BE2C (cell line): ENCODE data around the gene WDR64.

Experiments used
- DNase-seq: peaks from one replicate; pipeline ENCODE4 v3.0.0-alpha.2; 2020
- H3K27me3 ChIP-seq: fragments of 250-450 bp; sonication (Bioruptor Pico); 2 replicates; pipeline ENCODE4 v1.5.1; 2020; ENCODE audit warnings: mild to moderate bottlenecking
- H3K36me3 ChIP-seq: fragments of 250-450 bp; sonication (Bioruptor Pico); 2 replicates; pipeline ENCODE4 v1.5.1; 2020; ENCODE audit warnings: mild to moderate bottlenecking
- H3K4me1 ChIP-seq: fragments of 250-450 bp; sonication (Bioruptor Pico); 2 replicates; pipeline ENCODE4 v1.5.1; 2020
- H3K4me3 ChIP-seq: 2 replicates; pipeline ENCODE4 v1.5.1; 2011; ENCODE audit warnings: low read depth, low read length
- H3K9me3 ChIP-seq: fragments of 250-450 bp; sonication (Bioruptor Pico); 2 replicates; pipeline ENCODE4 v1.5.1; 2020
- TF ChIP-seq, protein P1 (sequence below): IDR thresholded peaks from 2 replicates; pipeline ENCODE4 v1.5.1; 2012; ENCODE audit warnings: mild to moderate bottlenecking, low read depth, low read length

The WDR64 gene

DNA sequence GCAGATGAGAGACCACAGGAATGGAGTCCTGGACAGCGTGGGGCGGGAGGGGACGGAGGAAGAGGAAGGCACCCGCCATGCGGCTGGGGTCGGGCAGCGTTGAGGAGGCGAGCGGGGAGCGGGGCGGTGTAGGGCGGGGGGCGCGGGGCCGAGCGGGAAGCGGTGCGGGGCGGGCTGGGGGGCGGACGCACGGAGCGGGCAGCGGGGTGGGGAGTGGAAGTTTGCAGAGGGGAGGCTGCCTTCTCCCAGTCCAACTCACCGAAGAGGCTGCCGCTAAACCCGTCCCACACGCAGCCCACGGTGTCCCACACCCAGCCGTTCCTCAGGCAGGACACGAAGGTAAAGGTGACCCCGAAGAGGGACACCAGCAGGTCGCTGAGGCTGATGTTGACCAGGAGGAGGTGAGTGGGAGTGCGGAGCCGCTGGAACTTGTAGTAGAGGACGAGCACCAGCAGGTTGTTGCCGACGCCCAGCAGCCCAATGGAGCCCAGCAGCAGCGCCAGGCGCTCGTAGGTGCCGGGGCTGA is 12.4 kb upstream of the WDR64 start:
- H3K36me3 ChIP-seq: peaks cover 8% of the 10 kb centered on the region
- peak; percentile 34 for DNase-seq

DNA sequence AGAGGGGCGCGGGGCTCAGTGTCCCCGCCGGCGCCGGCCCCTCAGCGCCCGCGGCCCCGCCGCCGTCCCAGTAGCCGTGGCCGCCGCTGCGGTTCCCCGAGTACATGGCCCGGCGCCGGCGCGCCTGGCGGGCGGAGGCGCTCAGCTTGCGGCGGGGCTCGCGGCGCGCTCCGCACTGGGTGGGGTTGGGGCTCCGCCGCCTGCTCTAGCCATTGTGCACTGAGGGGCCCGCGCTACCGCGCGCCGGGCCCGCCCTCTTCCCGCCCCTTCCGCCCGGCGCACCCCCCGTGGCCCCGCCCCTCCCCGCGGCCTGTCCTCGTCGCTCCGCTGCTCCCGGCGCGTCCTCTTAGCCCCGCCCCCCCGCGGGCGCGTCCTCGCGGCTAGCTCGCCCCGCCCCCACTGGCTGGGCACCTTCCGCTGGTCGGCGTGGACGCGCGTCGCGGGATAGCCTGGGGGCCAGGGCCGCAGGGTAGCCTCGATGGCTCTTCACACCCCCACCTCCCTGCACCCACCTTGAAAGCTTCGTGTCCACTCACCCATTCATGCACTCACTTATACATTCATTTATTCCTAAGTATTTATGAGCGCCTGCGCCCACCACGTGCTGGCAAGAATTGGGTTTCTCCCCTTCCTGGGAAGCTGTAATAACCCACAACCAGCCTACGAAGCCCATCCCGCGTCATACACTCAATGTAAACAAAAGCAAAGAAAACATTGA is 11.8 kb upstream of the WDR64 start, which contains the start of the genes CHML and OPN3:
Gene CHML, minus strand, starts transcription at position 221 of the 718 bp plus-strand sequence. CDS start 4,603 bp downstream, outside the sequence.
Gene OPN3, minus strand, starts transcription at position 221 of the 718 bp plus-strand sequence. Its CDS starts 115 bp downstream, at position 106.
- peaks cover 2% of the 10 kb centered on the region for H3K36me3 ChIP-seq
- peak within 1 kb of the TSS; percentile 93 for H3K4me3 ChIP-seq
- TF ChIP-seq, protein P1, sequence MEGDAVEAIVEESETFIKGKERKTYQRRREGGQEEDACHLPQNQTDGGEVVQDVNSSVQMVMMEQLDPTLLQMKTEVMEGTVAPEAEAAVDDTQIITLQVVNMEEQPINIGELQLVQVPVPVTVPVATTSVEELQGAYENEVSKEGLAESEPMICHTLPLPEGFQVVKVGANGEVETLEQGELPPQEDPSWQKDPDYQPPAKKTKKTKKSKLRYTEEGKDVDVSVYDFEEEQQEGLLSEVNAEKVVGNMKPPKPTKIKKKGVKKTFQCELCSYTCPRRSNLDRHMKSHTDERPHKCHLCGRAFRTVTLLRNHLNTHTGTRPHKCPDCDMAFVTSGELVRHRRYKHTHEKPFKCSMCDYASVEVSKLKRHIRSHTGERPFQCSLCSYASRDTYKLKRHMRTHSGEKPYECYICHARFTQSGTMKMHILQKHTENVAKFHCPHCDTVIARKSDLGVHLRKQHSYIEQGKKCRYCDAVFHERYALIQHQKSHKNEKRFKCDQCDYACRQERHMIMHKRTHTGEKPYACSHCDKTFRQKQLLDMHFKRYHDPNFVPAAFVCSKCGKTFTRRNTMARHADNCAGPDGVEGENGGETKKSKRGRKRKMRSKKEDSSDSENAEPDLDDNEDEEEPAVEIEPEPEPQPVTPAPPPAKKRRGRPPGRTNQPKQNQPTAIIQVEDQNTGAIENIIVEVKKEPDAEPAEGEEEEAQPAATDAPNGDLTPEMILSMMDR: no peak
- no peaks in the 10 kb centered on the region for H3K4me1 ChIP-seq
- DNase-seq: peak; percentile 97
- H3K9me3 ChIP-seq: no peaks in the 10 kb centered on the region
- H3K27me3 ChIP-seq: no peaks in the 10 kb centered on the region

More for the DNA sequence above, 12.4 kb upstream of the WDR64 start:
- Histone ChIP-seq H3K27me3 (no peaks in the 10 kb centered on the region), H3K4me1 (no peaks in the 10 kb centered on the region), H3K9me3 (no peaks in the 10 kb centered on the region), H3K4me3 (peak overlapping the region; percentile 93)
- TF ChIP-seq, protein P1: no peak

DNA sequence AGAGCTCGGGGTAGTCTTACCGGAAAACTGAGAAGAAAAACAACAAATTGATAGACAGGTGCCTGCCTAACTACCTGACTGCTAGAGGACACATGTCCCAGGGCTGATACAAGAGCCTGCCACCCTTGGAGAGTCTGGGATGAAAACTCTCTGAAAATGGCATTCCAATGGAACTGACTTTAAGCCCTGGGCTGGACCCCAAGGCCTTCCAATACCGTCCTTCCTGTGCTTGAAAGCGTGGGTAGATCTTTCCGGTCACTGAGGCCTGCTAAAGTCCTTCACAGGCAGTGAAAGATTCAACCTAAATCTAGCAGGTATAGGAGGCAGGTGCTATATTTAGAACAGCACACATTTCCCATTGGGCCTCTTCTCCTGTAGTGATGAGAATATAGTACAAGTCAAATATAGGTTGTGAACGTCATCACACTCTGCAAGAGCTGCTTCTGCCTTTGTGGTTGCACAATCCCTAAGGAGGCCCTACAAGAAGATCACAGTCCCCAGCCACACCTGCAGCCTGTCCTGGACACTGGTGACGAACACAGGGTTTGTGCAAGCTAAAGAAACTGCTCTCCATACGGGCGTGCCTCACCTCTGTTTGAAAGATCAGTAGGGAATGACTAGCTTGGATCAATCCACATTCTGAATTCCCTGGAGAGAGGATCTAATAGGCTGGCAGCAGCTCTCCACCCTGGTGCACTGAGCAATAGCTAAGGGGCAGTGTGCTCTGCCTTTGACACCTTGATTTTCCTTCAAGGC is 11.0 kb upstream of the WDR64 start:
- no peaks in the 10 kb centered on the region for H3K27me3 ChIP-seq
- no peaks in the 10 kb centered on the region for H3K36me3 ChIP-seq
- TF ChIP-seq, protein P1: no peak
- H3K4me1 ChIP-seq: no peaks in the 10 kb centered on the region
- no peak for DNase-seq
- H3K4me3 ChIP-seq: no peak overlapping the region; the same call in 1 of the 2 replicates
- no peaks in the 10 kb centered on the region for H3K9me3 ChIP-seq

DNA sequence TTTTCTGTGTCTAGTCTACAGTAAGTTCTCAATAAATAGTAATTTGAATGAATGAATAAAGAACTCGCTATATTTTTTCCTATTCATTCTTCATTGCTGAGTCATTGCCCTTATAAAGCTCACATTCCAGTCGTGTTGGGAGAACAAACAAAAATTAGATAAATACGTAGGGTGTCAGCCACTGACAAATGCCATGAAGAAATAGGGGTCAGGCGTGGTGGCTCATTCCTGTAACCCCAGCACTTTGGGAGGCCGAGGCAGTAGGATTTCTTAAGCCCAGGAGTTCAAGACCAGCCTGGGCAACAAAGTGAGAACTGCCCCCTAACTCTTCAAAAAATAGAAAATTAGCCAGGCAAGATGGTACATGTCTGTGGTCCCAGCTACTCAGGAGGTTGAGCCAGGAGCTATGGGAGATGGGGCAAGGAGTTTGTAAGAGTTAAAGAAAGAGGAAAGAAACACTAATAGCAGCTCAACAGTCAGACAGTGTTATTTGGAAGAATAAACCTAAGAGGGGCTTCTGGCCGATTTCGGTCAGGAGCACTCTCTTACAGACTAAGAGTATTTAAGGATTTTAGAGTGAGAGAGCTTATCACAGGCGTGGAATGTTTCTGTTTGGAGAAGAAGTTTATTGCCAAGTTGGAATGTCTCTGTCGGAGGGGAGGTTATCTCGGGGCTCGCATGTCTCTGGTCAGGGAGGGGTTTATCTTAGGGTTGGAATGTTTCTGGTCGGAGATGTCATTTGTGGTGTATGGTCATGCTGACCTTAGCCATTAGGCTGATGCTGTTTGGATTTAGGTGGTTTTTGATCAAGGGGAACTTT is 10.1 kb upstream of the WDR64 start:
- no peaks in the 10 kb centered on the region for H3K9me3 ChIP-seq
- no peaks in the 10 kb centered on the region for H3K4me1 ChIP-seq
- TF ChIP-seq, protein P1: no peak
- no peaks in the 10 kb centered on the region for H3K36me3 ChIP-seq
- no peak for DNase-seq
- no peak overlapping the region for H3K4me3 ChIP-seq
- no peaks in the 10 kb centered on the region for H3K27me3 ChIP-seq

DNA sequence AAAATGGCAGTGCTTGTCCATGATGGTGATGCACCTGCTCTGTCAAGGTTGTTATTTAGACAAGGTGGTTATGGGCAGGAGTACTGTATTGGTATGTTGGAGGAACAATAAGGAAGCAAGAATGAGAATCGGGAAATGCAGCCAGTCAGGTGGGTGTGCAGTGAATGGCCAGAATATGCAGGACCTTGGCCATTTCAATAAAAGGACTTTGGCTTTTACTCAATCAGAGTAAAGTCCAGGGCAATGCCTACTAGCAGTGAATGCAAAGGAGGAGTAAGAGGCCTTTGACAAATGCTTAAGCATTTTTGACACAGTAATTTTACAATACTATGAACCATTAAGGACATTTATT is 9.5 kb upstream of the WDR64 start:
- H3K27me3 ChIP-seq: no peaks in the 10 kb centered on the region
- no peaks in the 10 kb centered on the region for H3K4me1 ChIP-seq
- no peaks in the 10 kb centered on the region for H3K36me3 ChIP-seq
- TF ChIP-seq, protein P1: no peak
- H3K4me3 ChIP-seq: no peak overlapping the region
- DNase-seq: no peak
- H3K9me3 ChIP-seq: no peaks in the 10 kb centered on the region
